Activated CD4-positive, CD25-positive, alpha-beta regulatory T cell treated with anti-CD3 and anti-CD28 coated beads, Interleukin-2, amount 50 U/mL, for 72 hours (primary cell): ENCODE measurements around the gene CCDC85B.

Source experiments
- DNase-seq: peaks from one replicate; pipeline ENCODE4 v3.0.0; 2021

CCDC85B gene

GRCh38 chr11:65857853-65858680, 32.4 kb upstream of the CCDC85B start, which contains the start of gene CFL1:
CFL1 (minus strand) TSS chr11:65858180; CDS start chr11:65858099, 81 bp downstream.
- DNase-seq = peak; percentile 95

- DNase-seq = no peak
Measured at GRCh38 chr11:65858681-65859087, 31.8 kb upstream of the CCDC85B start.

- peak; percentile 95 for DNase-seq
Measured at GRCh38 chr11:65859095-65859811, 31.2 kb upstream of the CCDC85B start.

- peak; percentile 58 for DNase-seq
Measured at GRCh38 chr11:65859812-65860277, 30.6 kb upstream of the CCDC85B start.

- DNase-seq = peak; percentile 94
Measured at GRCh38 chr11:65860278-65861164, 30.0 kb upstream of the CCDC85B start, which contains the start of gene MUS81. MUS81 (plus strand) TSS chr11:65860433; CDS start chr11:65860754, 321 bp downstream.

GRCh38 chr11:65861165-65861505, 29.3 kb upstream of the CCDC85B start:
- DNase-seq = no peak

- DNase-seq = no peak
Measured at GRCh38 chr11:65861533-65862183, 28.8 kb upstream of the CCDC85B start.

- DNase-seq = no peak
Measured at GRCh38 chr11:65862191-65862735, 28.2 kb upstream of the CCDC85B start.

- no peak for DNase-seq
Measured at GRCh38 chr11:65862941-65863888, 27.3 kb upstream of the CCDC85B start.

GRCh38 chr11:65863889-65864705, 26.4 kb upstream of the CCDC85B start:
- DNase-seq = no peak

- no peak for DNase-seq
Measured at GRCh38 chr11:65864706-65865471, 25.6 kb upstream of the CCDC85B start.

- DNase-seq = no peak
Measured at GRCh38 chr11:65865550-65866172, 24.8 kb upstream of the CCDC85B start.

- no peak for DNase-seq
Measured at GRCh38 chr11:65866509-65867283, 23.8 kb upstream of the CCDC85B start.

- DNase-seq = no peak
Measured at GRCh38 chr11:65867284-65868071, 23.0 kb upstream of the CCDC85B start.

GRCh38 chr11:65868076-65868667, 22.3 kb upstream of the CCDC85B start:
- no peak for DNase-seq

- DNase-seq = no peak
Measured at GRCh38 chr11:65868907-65869306, 21.6 kb upstream of the CCDC85B start.
